HCT116 (cell line): ENCODE measurements around the gene NBEAL2. TPM values are rescaled to one million over a fixed set of nuclear protein-coding genes. Genes with fewer than 3 reads are reported as not detected.

Experiments used
- ATAC-seq: fragments of 200-7000 bp; cut with Tn5 transposase; 2 replicates; pipeline ENCODE4 v1.9.1; 2020; ENCODE audit warnings: mild to moderate bottlenecking, moderate library complexity
- BruUV-seq: library from RNA; stranded (reverse); fragments of 400-500 nt; replicated peaks from 2 replicates; lab custom pipeline; 2021; lab: Mats Ljungman, UMichigan
- CTCF ChIA-PET: fragments of 300-600 bp; sonication (Branson Sonifier 250); formaldehyde crosslinking; loops from one replicate; lab custom pipeline; 2021; ENCODE audit warnings: antibody characterized with exemption; lab: Charles Lee
- POLR2A ChIA-PET: fragments of 300-600, 350-600 bp; sonication (Branson Sonifier 250); formaldehyde crosslinking; loops from one replicate; lab custom pipeline; 2021; ENCODE audit warnings: antibody characterized with exemption; lab: Charles Lee
- RAD21 ChIA-PET, 2 experiments: fragments of 300-600 bp; sonication (Branson Sonifier 250); formaldehyde crosslinking; loops; one replicate each; lab custom pipeline; 2023; ENCODE audit warnings: low total read pairs in 2 of 2; ENCODE audit not compliant: uncharacterized antibody in 2 of 2, unreplicated experiment in 2 of 2, low non-redundant PET in 1 of 2; lab: Charles Lee
- DNase-seq: peaks from one replicate; pipeline ENCODE4 v3.0.0-alpha.2; 2010; ENCODE audit warnings: low read depth, low spot score
- H2AFZ ChIP-seq: fragments of 200-600 bp; shearing (Covaris generic), sonication (generic); 2 replicates; pipeline ENCODE4 v1.6.1; 2017; ENCODE audit warnings: low read depth, mixed run types, mixed read lengths, antibody characterized with exemption, low read length; ENCODE audit not compliant: poor library complexity, severe bottlenecking
- H3K27ac ChIP-seq: 2 replicates; pipeline ENCODE4 v1.5.1; 2012; ENCODE audit warnings: low read depth, low read length
- H3K27me3 ChIP-seq: fragments of 200-600 bp; sonication (generic); 2 replicates; pipeline ENCODE4 v1.6.1; 2016; ENCODE audit warnings: mixed run types, low read length, mixed read lengths; ENCODE audit not compliant: insufficient read depth
- H3K36me3 ChIP-seq, 2 experiments: fragments of 200-500 bp in 1 of 2; fragments of 200-600 bp in 1 of 2; sonication (Bioruptor generic) in 1 of 2; sonication (generic) in 1 of 2; 2 replicates each; pipeline versions ENCODE4 v1.5.1 to v1.6.1; 2014 to 2016; ENCODE audit warnings: low read length in 2 of 2, inconsistent platforms in 1 of 2, mixed read lengths in 1 of 2, mixed run types in 1 of 2; ENCODE audit not compliant: insufficient read depth in 2 of 2, control insufficient read depth in 1 of 2
- H3K4me1 ChIP-seq, 2 experiments: fragments of 200-600 bp in 1 of 2; sonication (generic) in 1 of 2; 2 replicates each; pipeline versions ENCODE4 v1.5.1 to v1.6.1; 2012 to 2017; ENCODE audit warnings: low read length in 2 of 2, inconsistent platforms in 1 of 2, mild to moderate bottlenecking in 1 of 2, mixed read lengths in 1 of 2, mixed run types in 1 of 2, moderate library complexity in 1 of 2; ENCODE audit not compliant: insufficient read depth in 2 of 2, control insufficient read depth in 1 of 2
- H3K4me2 ChIP-seq: fragments of 200-600 bp; sonication (generic); 2 replicates; pipeline ENCODE4 v1.6.1; 2017; ENCODE audit warnings: mixed run types, low read length, mixed read lengths
- H3K4me3 ChIP-seq, 2 experiments: fragments of 200-600 bp in 1 of 2; sonication (generic) in 1 of 2; replicated peaks in 1 of 2; 2 replicates each; pipeline ENCODE4 v1.5.1; 2011 to 2016; ENCODE audit warnings: low read length in 2 of 2, control low read depth in 1 of 2, low read depth in 1 of 2, mild to moderate bottlenecking in 1 of 2, mixed read lengths in 1 of 2, mixed run types in 1 of 2
- H3K79me2 ChIP-seq: fragments of 200-600 bp; sonication (generic); 2 replicates; pipeline ENCODE4 v1.6.1; 2017; ENCODE audit warnings: mild to moderate bottlenecking, mixed run types, low read length, moderate library complexity, mixed read lengths; ENCODE audit not compliant: insufficient read depth
- H3K9ac ChIP-seq: fragments of 200-600 bp; sonication (generic); 2 replicates; pipeline ENCODE4 v1.6.1; 2016; ENCODE audit warnings: low read length, mixed read lengths
- H3K9me2 ChIP-seq: fragments of 200-600 bp; sonication (generic), shearing (Covaris generic); 2 replicates; pipeline ENCODE4 v1.6.1; 2017; ENCODE audit warnings: mixed run types, mild to moderate bottlenecking, moderate library complexity; ENCODE audit not compliant: insufficient read depth
- H3K9me3 ChIP-seq, 2 experiments: fragments of 200-500 bp in 1 of 2; fragments of 200-600 bp in 1 of 2; sonication (Bioruptor generic) in 1 of 2; sonication (generic) in 1 of 2; 2 replicates each; pipeline ENCODE4 v1.6.1; 2014 to 2017; ENCODE audit warnings: low read length in 2 of 2, mixed read lengths in 2 of 2, inconsistent platforms in 1 of 2, low read depth in 1 of 2, mild to moderate bottlenecking in 1 of 2, mixed run types in 1 of 2, moderate library complexity in 1 of 2; ENCODE audit not compliant: control insufficient read depth in 1 of 2, insufficient read depth in 1 of 2
- H4K20me1 ChIP-seq: fragments of 200-600 bp; sonication (generic), shearing (Covaris generic); 2 replicates; pipeline ENCODE4 v1.6.1; 2017; ENCODE audit warnings: mixed run types, mild to moderate bottlenecking, moderate library complexity; ENCODE audit not compliant: insufficient read depth
- CBX3 ChIP-seq: IDR thresholded peaks from 2 replicates; pipeline ENCODE4 v1.6.1; 2012; ENCODE audit warnings: low read depth
- CEBPB ChIP-seq: IDR thresholded peaks from 2 replicates; pipeline ENCODE4 v1.6.1; 2012; ENCODE audit warnings: low read depth
- CTCF ChIP-seq, 3 experiments: fragments of 200-600 bp in 1 of 3; sonication (generic) in 1 of 3; IDR thresholded peaks in 2 of 3; conservative IDR thresholded peaks in 1 of 3; 2 replicates each; pipeline ENCODE4 v1.5.1; 2012 to 2017; ENCODE audit warnings: low read depth in 2 of 3, low read length in 2 of 3, antibody characterized with exemption in 1 of 3, borderline replicate concordance in 1 of 3, control low read depth in 1 of 3, mild to moderate bottlenecking in 1 of 3, mixed read lengths in 1 of 3, mixed run types in 1 of 3, moderate library complexity in 1 of 3; ENCODE audit not compliant: insufficient read depth in 1 of 3
- EGR1 ChIP-seq: IDR thresholded peaks from 2 replicates; pipeline ENCODE4 v1.6.1; 2012; ENCODE audit warnings: low read depth
- ELF1 ChIP-seq: IDR thresholded peaks from 2 replicates; pipeline ENCODE4 v1.6.1; 2012; ENCODE audit warnings: low read depth, borderline replicate concordance
- EZH2 ChIP-seq: fragments of 200-600 bp; sonication (generic); IDR thresholded peaks from 2 replicates; pipeline ENCODE4 v1.6.1; 2017; ENCODE audit warnings: antibody characterized with exemption, mixed run types
- EZH2phosphoT487 ChIP-seq: fragments of 200-600 bp; IDR thresholded peaks from 2 replicates; pipeline ENCODE4 v1.6.1; 2018; ENCODE audit warnings: antibody characterized with exemption, borderline replicate concordance
- FOSL1 ChIP-seq: IDR thresholded peaks from 2 replicates; pipeline ENCODE4 v1.6.1; 2012; ENCODE audit warnings: low read depth
- JUND ChIP-seq: IDR thresholded peaks from 2 replicates; pipeline ENCODE4 v1.6.1; 2012
- POLR2A ChIP-seq: IDR thresholded peaks from 2 replicates; pipeline ENCODE4 v1.7.0; 2011; ENCODE audit warnings: borderline replicate concordance; ENCODE audit not compliant: insufficient read depth, insufficient read length; ENCODE audit errors: extremely low read depth
- RAD21 ChIP-seq: IDR thresholded peaks from 2 replicates; pipeline ENCODE4 v1.6.1; 2012; ENCODE audit warnings: low read depth, mild to moderate bottlenecking
- REST ChIP-seq: IDR thresholded peaks from 2 replicates; pipeline ENCODE4 v1.6.1; 2012; ENCODE audit warnings: low read depth
- SIN3A ChIP-seq: IDR thresholded peaks from 2 replicates; pipeline ENCODE4 v1.6.1; 2012; ENCODE audit warnings: low read depth
- SP1 ChIP-seq: IDR thresholded peaks from 2 replicates; pipeline ENCODE4 v1.6.1; 2012; ENCODE audit warnings: low read depth
- TCF7L2 ChIP-seq: IDR thresholded peaks from 2 replicates; pipeline ENCODE4 v1.7.0; 2011; ENCODE audit warnings: borderline replicate concordance, inconsistent platforms; ENCODE audit not compliant: insufficient read depth, insufficient read length; ENCODE audit errors: extremely low read depth
- YY1 ChIP-seq: IDR thresholded peaks from 2 replicates; pipeline ENCODE4 v1.6.1; 2011; ENCODE audit warnings: low read length, low read depth, moderate library complexity, mild to moderate bottlenecking; ENCODE audit not compliant: insufficient replicate concordance; ENCODE audit errors: extremely low read depth
- ZFX ChIP-seq: fragments of 450-650 bp; IDR thresholded peaks from 2 replicates; pipeline ENCODE4 v1.6.1; 2017
- intact Hi-C: fragments of 100-400 bp; cut with micrococcal nuclease; formaldehyde crosslinking; loops from 2 replicates; pipeline ENCODE4 v1.10.0; 2022
- total RNA-seq: library from RNA; stranded (reverse); gene quantifications from one replicate; pipeline ENCODE4 v1.2.1, GENCODE V29; 2021; ENCODE audit not compliant: unreplicated experiment
- TF ChIP-seq, protein P1 (sequence below): IDR thresholded peaks from 2 replicates; pipeline ENCODE4 v1.6.1; 2011; ENCODE audit warnings: mild to moderate bottlenecking, low read length, moderate library complexity; ENCODE audit not compliant: insufficient replicate concordance; ENCODE audit errors: extremely low read depth
- TF ChIP-seq, protein P2 (sequence below): IDR thresholded peaks from 2 replicates; pipeline ENCODE4 v1.6.1; 2012

The NBEAL2 gene
- total RNA-seq, 1 experiment from 2014 or later = 72.9 TPM

DNA sequence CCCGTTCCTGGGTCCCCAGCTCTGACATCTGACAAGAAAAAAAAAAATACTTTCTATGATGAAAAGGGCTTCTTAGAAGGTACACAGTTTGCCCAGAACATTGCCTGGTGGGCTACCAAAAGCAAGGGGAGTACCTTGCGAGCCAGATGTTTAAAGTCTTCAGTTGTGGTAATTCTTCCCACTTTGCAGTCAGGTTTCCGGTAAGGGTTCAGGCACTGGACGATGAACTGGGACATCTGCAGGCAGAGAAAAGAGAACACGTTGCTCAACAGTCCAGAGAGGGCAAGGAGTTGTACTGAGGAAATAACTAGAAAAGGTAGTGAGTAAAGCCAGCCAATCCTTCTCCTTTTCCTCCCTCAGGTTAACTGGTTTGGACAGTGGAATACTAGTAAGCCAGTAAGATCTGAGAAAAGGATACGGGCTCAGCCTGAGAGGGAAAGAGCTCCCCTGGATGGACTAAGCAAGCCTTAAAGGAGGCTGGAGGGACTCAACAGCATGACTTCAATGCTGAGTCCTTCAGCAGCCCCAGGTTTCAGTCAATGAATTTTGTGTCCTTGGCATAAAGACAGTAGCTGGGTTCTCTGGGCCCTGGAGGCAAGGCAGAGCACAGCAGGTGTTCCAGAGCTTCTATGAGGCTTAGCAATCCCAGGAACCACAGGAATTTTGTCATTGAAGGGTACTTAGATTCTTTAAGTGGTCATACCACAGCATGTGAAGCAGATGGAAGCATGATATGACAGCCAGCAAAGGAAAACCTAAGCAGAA is 38.2 kb downstream of the NBEAL2 start:
- peaks cover 3 to 4% of the 10 kb centered on the region in 2 experiments; a peak in 2 of 4 replicates for H3K36me3 ChIP-seq
- H3K9me3 ChIP-seq = no peaks in the 10 kb centered on the region
- ChIA-PET RAD21 (no interaction called here), CTCF (no interaction called here), POLR2A (interaction anchor here (1.0 kb wide), 1 partner anchor 13 kb away, joined by 3 read pairs; no protein-coding TSS in a partner anchor)
- H3K4me3 ChIP-seq = no peak overlapping the region
- intact Hi-C loops = no loop called here
- ATAC-seq (peak; percentile 65), DNase-seq (no peak)
- peaks cover 0 to 5% of the 10 kb centered on the region in 2 experiments; a peak in 1 of 4 replicates for H3K4me1 ChIP-seq
- no TSS peak for BruUV-seq
- H3K9ac ChIP-seq = no peak overlapping the region
- H2AFZ ChIP-seq = no peak overlapping the region
- no peaks in the 10 kb centered on the region for H3K9me2 ChIP-seq
- no peak overlapping the region for H3K4me2 ChIP-seq
- no peaks in the 10 kb centered on the region for H4K20me1 ChIP-seq
- no peaks in the 10 kb centered on the region for H3K79me2 ChIP-seq
- H3K27ac ChIP-seq = no peak overlapping the region
- TF ChIP-seq ELF1 (no peak), EZH2 (no peak), SIN3A (no peak), EGR1 (no peak), FOSL1 (no peak), JUND (no peak), CTCF (IDR thresholded peaks at IDR 0.05 in 2 of 3, conservative IDR thresholded peaks at IDR 0.05 in 1 of 3; ENCODE audit: borderline replicate concordance in 1 of 3, insufficient read depth in 1 of 3, low read depth in 2 of 3, low read length in 2 of 3) (no peak), REST (no peak), ZFX (no peak), POLR2A (no peak), SP1 (no peak), TCF7L2 (no peak), CEBPB (no peak), CBX3 (no peak), EZH2phosphoT487 (no peak), RAD21 (no peak), YY1 (no peak)
- TF ChIP-seq, protein P1, sequence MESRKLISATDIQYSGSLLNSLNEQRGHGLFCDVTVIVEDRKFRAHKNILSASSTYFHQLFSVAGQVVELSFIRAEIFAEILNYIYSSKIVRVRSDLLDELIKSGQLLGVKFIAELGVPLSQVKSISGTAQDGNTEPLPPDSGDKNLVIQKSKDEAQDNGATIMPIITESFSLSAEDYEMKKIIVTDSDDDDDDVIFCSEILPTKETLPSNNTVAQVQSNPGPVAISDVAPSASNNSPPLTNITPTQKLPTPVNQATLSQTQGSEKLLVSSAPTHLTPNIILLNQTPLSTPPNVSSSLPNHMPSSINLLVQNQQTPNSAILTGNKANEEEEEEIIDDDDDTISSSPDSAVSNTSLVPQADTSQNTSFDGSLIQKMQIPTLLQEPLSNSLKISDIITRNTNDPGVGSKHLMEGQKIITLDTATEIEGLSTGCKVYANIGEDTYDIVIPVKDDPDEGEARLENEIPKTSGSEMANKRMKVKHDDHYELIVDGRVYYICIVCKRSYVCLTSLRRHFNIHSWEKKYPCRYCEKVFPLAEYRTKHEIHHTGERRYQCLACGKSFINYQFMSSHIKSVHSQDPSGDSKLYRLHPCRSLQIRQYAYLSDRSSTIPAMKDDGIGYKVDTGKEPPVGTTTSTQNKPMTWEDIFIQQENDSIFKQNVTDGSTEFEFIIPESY = no peak
- TF ChIP-seq, protein P2, sequence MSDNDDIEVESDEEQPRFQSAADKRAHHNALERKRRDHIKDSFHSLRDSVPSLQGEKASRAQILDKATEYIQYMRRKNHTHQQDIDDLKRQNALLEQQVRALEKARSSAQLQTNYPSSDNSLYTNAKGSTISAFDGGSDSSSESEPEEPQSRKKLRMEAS = no peak
- H3K27me3 ChIP-seq = no peaks in the 10 kb centered on the region
